ENCODE data around the gene DOK1. TPM values are rescaled to one million over a fixed set of nuclear protein-coding genes. Genes with fewer than 3 reads are reported as not detected.

The DOK1 gene
- total RNA-seq, 1 donor from 2014 or later, result 23.6 TPM

DNA sequence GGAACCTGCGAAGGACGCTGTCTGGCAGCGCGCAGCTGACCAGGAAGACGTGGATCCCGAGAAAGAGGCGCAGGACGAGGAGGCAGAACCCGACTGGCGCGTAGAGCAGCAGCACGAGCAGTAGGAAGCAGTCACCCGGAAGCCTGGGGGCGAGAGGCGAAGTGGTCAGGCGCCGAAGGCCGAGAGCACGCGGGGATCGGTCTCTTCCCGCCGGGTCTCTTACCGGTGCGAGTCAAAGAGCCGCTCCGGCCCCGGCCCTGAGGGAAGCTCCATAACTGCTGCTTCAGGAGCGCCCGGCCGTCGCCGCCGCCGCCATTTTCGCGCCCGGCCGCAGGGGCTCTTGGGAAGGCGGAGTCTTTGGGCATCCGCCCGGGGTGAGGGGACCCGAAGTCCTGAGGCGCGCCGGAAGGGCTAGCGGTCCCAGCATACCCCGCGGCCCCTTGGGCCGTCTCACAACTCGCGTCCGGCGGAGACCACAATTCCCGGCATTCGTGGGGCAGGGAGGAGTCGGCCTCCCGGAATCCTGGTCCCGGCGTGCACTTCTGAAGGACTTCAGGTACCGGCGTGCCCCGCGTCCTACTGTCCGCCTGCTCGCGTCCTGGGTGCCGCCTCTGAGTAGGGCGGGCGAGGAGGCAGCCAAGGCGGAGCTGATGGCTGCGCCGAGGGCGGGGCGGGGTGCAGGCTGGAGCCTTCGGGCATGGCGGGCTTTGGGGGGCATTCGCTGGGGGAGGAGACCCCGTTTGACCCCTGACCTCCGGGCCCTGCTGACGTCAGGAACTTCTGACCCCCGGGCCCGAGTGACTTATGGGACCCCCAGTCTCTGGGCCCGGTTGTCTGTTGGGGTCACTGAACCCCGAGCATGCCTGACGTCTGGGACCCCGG is 24.9 kb upstream of the DOK1 start, which contains the start of the genes AUP1 and HTRA2:
TSS of gene AUP1 (minus strand) at position 350 of the 882 bp plus-strand sequence. CDS start at position 273, 77 bp downstream.
TSS of gene HTRA2 (plus strand) at position 577 of the 882 bp plus-strand sequence. CDS start at position 651, 74 bp downstream.
- TF ChIP-seq, protein P1, sequence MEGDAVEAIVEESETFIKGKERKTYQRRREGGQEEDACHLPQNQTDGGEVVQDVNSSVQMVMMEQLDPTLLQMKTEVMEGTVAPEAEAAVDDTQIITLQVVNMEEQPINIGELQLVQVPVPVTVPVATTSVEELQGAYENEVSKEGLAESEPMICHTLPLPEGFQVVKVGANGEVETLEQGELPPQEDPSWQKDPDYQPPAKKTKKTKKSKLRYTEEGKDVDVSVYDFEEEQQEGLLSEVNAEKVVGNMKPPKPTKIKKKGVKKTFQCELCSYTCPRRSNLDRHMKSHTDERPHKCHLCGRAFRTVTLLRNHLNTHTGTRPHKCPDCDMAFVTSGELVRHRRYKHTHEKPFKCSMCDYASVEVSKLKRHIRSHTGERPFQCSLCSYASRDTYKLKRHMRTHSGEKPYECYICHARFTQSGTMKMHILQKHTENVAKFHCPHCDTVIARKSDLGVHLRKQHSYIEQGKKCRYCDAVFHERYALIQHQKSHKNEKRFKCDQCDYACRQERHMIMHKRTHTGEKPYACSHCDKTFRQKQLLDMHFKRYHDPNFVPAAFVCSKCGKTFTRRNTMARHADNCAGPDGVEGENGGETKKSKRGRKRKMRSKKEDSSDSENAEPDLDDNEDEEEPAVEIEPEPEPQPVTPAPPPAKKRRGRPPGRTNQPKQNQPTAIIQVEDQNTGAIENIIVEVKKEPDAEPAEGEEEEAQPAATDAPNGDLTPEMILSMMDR (IDR thresholded peaks at IDR 0.05; ENCODE audit: insufficient read depth, low read length, poor library complexity, severe bottlenecking), result no peak
- H3K36me3 ChIP-seq (ENCODE audit: control insufficient read depth, insufficient read depth, low read length), result peaks cover 4% of the 10 kb centered on the region
- H3K4me3 ChIP-seq (ENCODE audit: low read depth, low read length), result peak within 1 kb of the TSS; percentile 62
- peak; percentile 97 for DNase-seq (ENCODE audit: low read depth)
- H3K27me3 ChIP-seq (ENCODE audit: control insufficient read depth, insufficient read depth, low read length), result no peaks in the 10 kb centered on the region

DNA sequence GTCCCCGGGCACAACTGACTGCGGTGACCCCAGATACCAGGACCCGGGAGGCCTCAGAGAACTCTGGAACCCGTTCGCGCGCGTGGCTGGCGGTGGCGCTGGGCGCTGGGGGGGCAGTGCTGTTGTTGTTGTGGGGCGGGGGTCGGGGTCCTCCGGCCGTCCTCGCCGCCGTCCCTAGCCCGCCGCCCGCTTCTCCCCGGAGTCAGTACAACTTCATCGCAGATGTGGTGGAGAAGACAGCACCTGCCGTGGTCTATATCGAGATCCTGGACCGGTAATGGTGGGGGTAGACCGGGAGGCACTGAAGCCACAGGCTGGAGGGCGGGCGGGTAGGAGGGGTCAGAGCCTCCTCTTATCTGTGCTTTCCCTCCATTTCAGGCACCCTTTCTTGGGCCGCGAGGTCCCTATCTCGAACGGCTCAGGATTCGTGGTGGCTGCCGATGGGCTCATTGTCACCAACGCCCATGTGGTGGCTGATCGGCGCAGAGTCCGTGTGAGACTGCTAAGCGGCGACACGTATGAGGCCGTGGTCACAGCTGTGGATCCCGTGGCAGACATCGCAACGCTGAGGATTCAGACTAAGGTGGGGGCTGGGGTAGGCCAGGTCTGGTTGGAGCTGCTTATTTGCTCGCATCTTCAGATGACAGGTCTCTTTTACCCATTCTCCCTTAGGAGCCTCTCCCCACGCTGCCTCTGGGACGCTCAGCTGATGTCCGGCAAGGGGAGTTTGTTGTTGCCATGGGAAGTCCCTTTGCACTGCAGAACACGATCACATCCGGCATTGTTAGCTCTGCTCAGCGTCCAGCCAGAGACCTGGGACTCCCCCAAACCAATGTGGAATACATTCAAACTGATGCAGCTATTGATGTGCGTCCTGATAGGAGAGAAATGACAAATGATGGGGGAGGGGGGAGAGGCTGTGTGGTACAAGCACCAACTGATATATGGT is 24.0 kb upstream of the DOK1 start:
- TF ChIP-seq, protein P1 (IDR thresholded peaks at IDR 0.05; ENCODE audit: insufficient read depth, low read length, poor library complexity, severe bottlenecking), result no peak
- Histone ChIP-seq H3K36me3 (ENCODE audit: control insufficient read depth, insufficient read depth, low read length) (peaks cover 4% of the 10 kb centered on the region), H3K4me3 (ENCODE audit: low read depth, low read length) (peak overlapping the region; percentile 62), H3K27me3 (ENCODE audit: control insufficient read depth, insufficient read depth, low read length) (no peaks in the 10 kb centered on the region)
- no peak for DNase-seq (ENCODE audit: low read depth)

DNA sequence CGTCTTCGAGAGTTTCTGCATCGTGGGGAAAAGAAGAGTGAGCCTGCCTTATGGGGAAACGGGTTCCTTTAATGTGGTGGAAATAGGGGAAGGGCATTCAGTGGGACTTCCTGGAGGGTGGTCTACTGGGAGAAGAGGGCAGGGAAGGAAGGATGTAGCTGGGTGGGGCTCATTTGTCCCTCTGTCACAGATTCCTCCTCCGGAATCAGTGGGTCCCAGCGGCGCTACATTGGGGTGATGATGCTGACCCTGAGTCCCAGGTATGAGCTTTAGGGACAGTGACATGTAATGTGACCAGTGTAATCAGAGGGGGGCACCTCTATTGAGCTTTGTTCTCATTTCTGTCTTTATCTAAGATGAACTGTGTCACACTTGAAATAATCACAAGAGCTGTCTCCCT is 22.9 kb upstream of the DOK1 start:
- Histone ChIP-seq H3K4me3 (ENCODE audit: low read depth, low read length) (no peak overlapping the region), H3K36me3 (ENCODE audit: control insufficient read depth, insufficient read depth, low read length) (peaks cover 3% of the 10 kb centered on the region), H3K27me3 (ENCODE audit: control insufficient read depth, insufficient read depth, low read length) (no peaks in the 10 kb centered on the region)
- DNase-seq (ENCODE audit: low read depth), result no peak
- TF ChIP-seq, protein P1 (IDR thresholded peaks at IDR 0.05; ENCODE audit: insufficient read depth, low read length, poor library complexity, severe bottlenecking), result no peak

DNA sequence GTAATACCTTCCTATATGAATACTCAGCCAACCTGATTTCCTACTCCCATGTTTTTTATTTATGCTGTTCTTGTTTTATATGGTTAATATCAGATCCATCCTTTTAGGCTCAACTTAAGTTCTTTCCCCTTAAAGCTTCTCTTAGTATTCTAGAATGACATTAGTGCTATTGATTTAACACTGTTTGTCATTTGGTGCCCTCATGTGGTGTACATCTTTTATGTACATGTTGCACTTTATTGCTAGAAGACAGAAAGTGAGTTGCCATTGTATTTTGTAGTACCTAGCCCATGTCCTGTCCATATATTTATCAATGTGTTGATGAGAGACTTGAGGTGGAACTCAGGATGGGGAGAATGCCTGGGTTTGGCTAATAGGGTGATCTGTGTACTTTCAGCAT is 22.3 kb upstream of the DOK1 start:
- Histone ChIP-seq H3K4me3 (ENCODE audit: low read depth, low read length) (no peak overlapping the region), H3K27me3 (ENCODE audit: control insufficient read depth, insufficient read depth, low read length) (no peaks in the 10 kb centered on the region), H3K36me3 (ENCODE audit: control insufficient read depth, insufficient read depth, low read length) (no peaks in the 10 kb centered on the region)
- TF ChIP-seq, protein P1 (IDR thresholded peaks at IDR 0.05; ENCODE audit: insufficient read depth, low read length, poor library complexity, severe bottlenecking), result peak; percentile 29
- DNase-seq (ENCODE audit: low read depth), result no peak

DNA sequence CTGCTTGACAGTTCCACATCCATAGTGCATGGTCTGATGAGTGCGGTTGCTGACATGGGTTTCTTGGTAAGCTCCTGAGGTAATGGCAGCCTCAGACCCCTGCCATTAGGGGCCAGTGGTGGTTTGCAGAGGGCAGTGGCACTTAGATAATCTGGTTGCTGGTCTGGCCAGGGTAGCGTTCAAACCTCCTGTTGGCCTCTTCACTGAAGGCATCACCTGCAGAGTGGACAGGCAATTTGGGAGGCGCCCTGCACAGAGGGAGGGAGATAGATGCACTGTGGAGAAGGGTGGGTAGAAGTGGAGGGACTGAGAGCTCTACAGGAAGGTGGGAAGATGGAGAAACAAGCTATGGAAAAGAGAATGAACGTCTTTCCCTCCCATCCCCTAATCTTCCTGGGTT is 21.1 kb upstream of the DOK1 start:
- DNase-seq (ENCODE audit: low read depth), result no peak
- no peaks in the 10 kb centered on the region for H3K36me3 ChIP-seq (ENCODE audit: control insufficient read depth, insufficient read depth, low read length)
- H3K27me3 ChIP-seq (ENCODE audit: control insufficient read depth, insufficient read depth, low read length), result no peaks in the 10 kb centered on the region
- TF ChIP-seq, protein P1 (IDR thresholded peaks at IDR 0.05; ENCODE audit: insufficient read depth, low read length, poor library complexity, severe bottlenecking), result no peak
- H3K4me3 ChIP-seq (ENCODE audit: low read depth, low read length), result no peak overlapping the region
